Lower leg skin (tissue), 4 donors: ENCODE data around the gene FBXL13. TPM values are rescaled to one million over a fixed set of nuclear protein-coding genes. Genes with fewer than 3 reads are reported as not detected.
"Not testable (repeated sequence)": the region's sequence is repeated elsewhere in the genome, so short reads cannot be mapped to it uniquely, and the experiment has no call there.

Experiments
- DNase-seq, 2 donors: peaks; one replicate each; pipeline ENCODE4 v3.0.0-alpha.2; 2019; ENCODE audit warnings: low spot score in 2 of 2
- H3K4me3 ChIP-seq: fragments of 200-600 bp; sonication (generic); 2 replicates; pipeline ENCODE4 v1.5.1; 2017; ENCODE audit warnings: mild to moderate bottlenecking, low read depth; ENCODE audit not compliant: poor library complexity, severe bottlenecking
- CTCF ChIP-seq, 3 donors: fragments of 450-650 bp; IDR thresholded peaks; one replicate each; pipeline ENCODE4 v1.5.1; 2016; ENCODE audit warnings: antibody characterized with exemption in 3 of 3, mild to moderate bottlenecking in 3 of 3, moderate library complexity in 2 of 3
- POLR2A ChIP-seq, 2 donors: fragments of 450-650 bp; IDR thresholded peaks; one replicate each; pipeline ENCODE4 v1.6.1; 2016 to 2017; ENCODE audit warnings: antibody characterized with exemption in 2 of 2, mild to moderate bottlenecking in 1 of 2, moderate library complexity in 1 of 2
- WGBS, 2 donors: methylation state at CpG; one replicate each; pipeline ENCODE4 v1.1.5; 2018; 5-methylcytosine and 5-hydroxymethylcytosine counted together
- intact Hi-C: fragments of 100-400 bp; cut with DNase I; formaldehyde crosslinking; loops from one replicate; pipeline ENCODE4 v1.15.0; 2023; ENCODE audit warnings: low total_unique reads
- total RNA-seq, 4 donors: library from RNA; depleted of rRNA; stranded (reverse); fragments of >200 nt; gene quantifications; one replicate each; pipeline ENCODE4 v1.1.0, GENCODE V29; 2016

FBXL13 gene
- total RNA-seq, 4 donors from 2014 or later: 0.78 to 1.5 (median 1.1) TPM; not detected in 1

GRCh38 chr7:103068414-103069403, 5.9 kb downstream of the FBXL13 start:
- intact Hi-C loops: no loop called here
- TF ChIP-seq POLR2A (IDR thresholded peaks at IDR 0.05): no peak
- TF ChIP-seq CTCF (IDR thresholded peaks at IDR 0.05): no peak
- WGBS, 2 donors: 91 to 95% methylated on average over 23 of the region's 23 CpGs
- no peak for DNase-seq
- no peak overlapping the region for H3K4me3 ChIP-seq

DNA sequence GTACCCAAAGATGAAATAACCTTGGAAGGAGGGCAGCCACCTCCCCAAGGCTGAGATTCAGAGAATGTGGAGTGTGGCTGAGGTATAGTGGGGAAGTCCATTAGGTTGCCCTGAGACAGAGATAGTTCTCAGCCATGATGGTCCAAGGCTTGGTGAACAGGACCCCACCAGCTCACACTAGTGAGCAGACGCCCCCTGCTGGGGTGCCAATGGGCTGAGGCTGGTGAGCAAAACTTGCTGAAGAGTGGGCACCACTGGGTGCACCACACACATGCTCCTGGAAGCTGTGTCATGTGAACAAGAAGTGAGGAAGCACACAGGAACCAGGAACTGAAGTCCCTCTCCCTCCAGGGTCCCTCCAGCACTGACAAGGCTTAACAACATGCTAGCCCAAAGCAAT, 8.9 kb downstream of the FBXL13 start:
- WGBS, 2 donors: 13 to 43% methylated on average over 1 of the region's 1 CpG
- DNase-seq: no peak
- H3K4me3 ChIP-seq: no peak overlapping the region
- intact Hi-C loops: no loop called here
- no peak for TF ChIP-seq POLR2A (IDR thresholded peaks at IDR 0.05)
- TF ChIP-seq CTCF (IDR thresholded peaks at IDR 0.05): no peak

- 88 to 93% methylated on average over 3 of the region's 3 CpGs for WGBS, 2 donors
- intact Hi-C loops: no loop called here
- no peak for DNase-seq
- no peak for TF ChIP-seq POLR2A (IDR thresholded peaks at IDR 0.05)
- TF ChIP-seq CTCF (IDR thresholded peaks at IDR 0.05): no peak
- H3K4me3 ChIP-seq: no peak overlapping the region
These were observed 10.7 kb downstream of the FBXL13 start for GRCh38 chr7:103063895-103064294.

GRCh38 chr7:103059471-103059870, 15.1 kb downstream of the FBXL13 start:
- DNase-seq: no peak
- intact Hi-C loops: no loop called here
- 31 to 36% methylated on average over 2 of the region's 2 CpGs for WGBS, 2 donors
- TF ChIP-seq POLR2A (IDR thresholded peaks at IDR 0.05) (no peak), CTCF (IDR thresholded peaks at IDR 0.05) (no peak)
- no peak overlapping the region for H3K4me3 ChIP-seq

- no peak overlapping the region for H3K4me3 ChIP-seq
- intact Hi-C loops: no loop called here
- no peak for DNase-seq
- TF ChIP-seq CTCF (IDR thresholded peaks at IDR 0.05): no peak
- no peak for TF ChIP-seq POLR2A (IDR thresholded peaks at IDR 0.05)
These were observed 16.5 kb downstream of the FBXL13 start for GRCh38 chr7:103058122-103058521.

DNA sequence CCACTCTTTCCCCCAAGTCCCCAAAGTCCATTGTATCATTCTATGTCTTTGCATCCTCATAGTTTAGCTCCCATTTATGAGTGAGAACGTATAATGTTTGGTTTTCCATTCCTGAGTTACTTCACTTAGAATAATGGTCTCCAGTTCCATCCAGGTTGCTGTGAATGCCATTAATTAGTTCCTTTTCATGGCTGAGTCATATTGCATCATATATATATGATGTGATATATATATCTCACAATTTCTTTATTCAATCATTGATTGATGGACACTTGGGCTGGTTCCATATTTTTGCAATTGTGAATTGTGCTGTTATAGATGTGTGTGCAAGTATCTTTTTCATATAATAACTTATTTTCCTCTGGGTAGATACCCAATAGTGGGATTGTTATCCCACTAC, 18.6 kb downstream of the FBXL13 start:
- H3K4me3 ChIP-seq, DNase-seq, intact Hi-C loops: not testable (repeated sequence)
- WGBS, 2 donors: 88 to 97% methylated on average over 1 of the region's 1 CpG
